ENCODE data around the gene PPP1R1B. TPM values are rescaled to one million over a fixed set of nuclear protein-coding genes. Genes with fewer than 3 reads are reported as not detected.

PPP1R1B gene
- total and polyA plus RNA-seq, 9 of the 15 experiments (the other 6 are each of a cell fraction or from before 2014, with no cell fraction given), result 0.07 to 0.18 (median 0.10) TPM; not detected in 4

DNA sequence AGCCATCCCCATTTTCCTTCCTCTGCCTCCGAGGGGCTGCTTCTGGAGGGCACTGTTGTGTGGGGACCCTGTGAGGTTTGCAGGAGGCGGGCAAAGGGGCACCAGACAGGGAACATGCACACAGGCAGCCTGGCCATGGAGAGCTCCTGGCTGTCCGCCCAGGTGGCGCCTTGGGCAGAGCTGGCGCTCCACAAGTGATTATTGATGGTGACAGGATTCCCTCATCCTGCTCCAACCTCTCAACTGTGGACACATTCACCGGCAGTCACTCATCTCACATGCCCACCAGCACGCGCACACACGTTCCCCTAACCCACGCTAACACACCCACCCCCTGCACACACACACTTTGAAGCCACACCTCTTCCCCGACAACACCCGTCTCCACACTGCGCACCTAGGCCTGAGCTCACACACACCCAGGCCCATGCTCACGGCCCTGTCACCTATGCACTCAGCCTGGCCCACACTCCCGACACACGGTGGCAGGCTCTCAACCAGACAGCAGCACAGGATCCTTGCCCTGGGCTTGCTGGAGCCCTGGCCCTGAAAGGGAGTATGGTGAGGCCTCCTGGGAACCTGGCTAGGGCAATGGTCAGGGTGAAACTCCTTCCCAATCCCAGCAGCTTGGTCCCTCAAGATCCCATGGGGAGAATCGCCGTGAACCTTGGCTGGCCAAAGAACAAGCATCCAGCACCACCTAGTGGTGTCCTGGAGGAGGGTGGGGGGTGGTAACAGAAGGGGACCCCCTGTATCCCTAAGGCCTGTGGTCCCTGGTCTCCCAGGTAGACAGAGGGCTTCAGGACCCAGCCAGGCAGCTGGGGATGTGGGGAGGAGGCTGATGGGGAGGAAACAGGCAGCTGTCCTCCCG, 45.1 kb downstream of the PPP1R1B start:
- Histone ChIP-seq H3K27ac (ENCODE audit: extremely low read depth, low read depth, low read length) (no peak overlapping the region), H3K9ac (ENCODE audit: insufficient read depth in 1 of 2, low read depth in 2 of 2, low read length in 2 of 2) (peak overlapping the region in 1 of 2 experiments; percentile 88; a peak in 2 of 4 replicates), H2AFZ (ENCODE audit: low read depth, low read length) (peak overlapping the region; percentile 43; the same call in 1 of the 2 replicates), H3K36me3 (ENCODE audit: control insufficient read depth, insufficient read depth, low read length) (peaks cover 7% of the 10 kb centered on the region; the same call in 2 of the 3 replicates), H3K79me2 (ENCODE audit: control insufficient read depth, insufficient read depth, low read length) (peaks cover 13% of the 10 kb centered on the region; the same call in 2 of the 3 replicates), H3K27me3 (ENCODE audit: control insufficient read depth in 2 of 2, insufficient read depth in 2 of 2, low read length in 2 of 2) (no peaks in the 10 kb centered on the region), H3K9me1 (ENCODE audit: control insufficient read depth, insufficient read depth, low read length) (no peaks in the 10 kb centered on the region), H3K9me3 (replicated peaks; ENCODE audit: control insufficient read depth, insufficient read depth, low read depth, low read length) (no peaks in the 10 kb centered on the region), H4K20me1 (replicated peaks; ENCODE audit: control insufficient read depth, insufficient read depth, low read length) (no peaks in the 10 kb centered on the region; the same call in 1 of the 2 replicates), H3K4me2 (ENCODE audit: insufficient read depth, low read length) (peak overlapping the region; percentile 26), H3K4me3 (no peak overlapping the region), H3K4me1 (replicated peaks in 1 of 2; ENCODE audit: control insufficient read depth in 2 of 2, insufficient read depth in 2 of 2, low read length in 2 of 2) (peaks cover 38 to 92% of the 10 kb centered on the region in 2 experiments)
- no TSS peak for BruUV-seq (replicated peaks)
- FAIRE-seq (peak; percentile 87), DNase-seq (ENCODE audit: extremely low read depth in 1 of 4, low spot score in 3 of 4) (peak; percentile 59 to 78 (median 67)), ATAC-seq (peak; percentile 39)
- WGBS (ENCODE audit: insufficient coverage, low coverage, missing lambda C conversion rate), result 67% methylated on average over 19 of the region's 19 CpGs
- ChIA-PET POLR2A (interaction anchor here (0.6 to 3.4 kb wide), 11 partner anchors 9 to 435 kb away, joined by 3 to 16 read pairs (median 4); partner anchors contain the start of gene PGAP3), CTCF (ENCODE audit: low intra/inter-chr PET ratio) (interaction anchor here (0.7 to 8.3 kb wide), 4 partner anchors 50 to 124 kb away, joined by 3 to 131 read pairs (median 4); no protein-coding TSS in a partner anchor)
- in situ Hi-C loops (cut with MboI) (loop anchor here (5.0 kb wide), 1 partner anchor 50 kb away; no protein-coding TSS in a partner anchor), intact Hi-C loops (cut with micrococcal nuclease) (loop anchor here (1.0 to 5.0 kb wide), 2 partner anchors 50 to 80 kb away; no protein-coding TSS in a partner anchor)
- TF ChIP-seq RBFOX2 (IDR thresholded peaks at IDR 0.05; ENCODE audit: low read depth, low read length), result peak; percentile 22; the same call in 1 of the 2 replicates
- TF ChIP-seq NFE2 (IDR thresholded peaks at IDR 0.05; ENCODE audit: low read depth), result no peak
- TF ChIP-seq JUNB (CRISPR knock-in tag; conservative IDR thresholded peaks at IDR 0.05), result no peak
- TF ChIP-seq HCFC1 (IDR thresholded peaks at IDR 0.05; ENCODE audit: low read depth, low read length), result no peak
- no peak for TF ChIP-seq POLR2H (tag; IDR thresholded peaks at IDR 0.05; ENCODE audit: low read depth)
- 0 out of 2 replicates have a peak, but pooled peaks have one; percentile 41 for TF ChIP-seq LARP7 (IDR thresholded peaks at IDR 0.05)
- TF ChIP-seq ETV6 (IDR thresholded peaks at IDR 0.05; ENCODE audit: borderline replicate concordance in 1 of 2, low read depth in 2 of 2, low read length in 1 of 2), result no peak
- TF ChIP-seq ETV6 (CRISPR knock-in tag; IDR thresholded peaks at IDR 0.05; ENCODE audit: borderline replicate concordance), result no peak
- TF ChIP-seq ZNF589 (CRISPR knock-in tag; IDR thresholded peaks at IDR 0.05; ENCODE audit: low read depth), result no peak
- no peak for TF ChIP-seq SP2 (IDR thresholded peaks at IDR 0.05; ENCODE audit: extremely low read depth, low read depth, low read length, poor library complexity, severe bottlenecking)
- TF ChIP-seq, protein P1, sequence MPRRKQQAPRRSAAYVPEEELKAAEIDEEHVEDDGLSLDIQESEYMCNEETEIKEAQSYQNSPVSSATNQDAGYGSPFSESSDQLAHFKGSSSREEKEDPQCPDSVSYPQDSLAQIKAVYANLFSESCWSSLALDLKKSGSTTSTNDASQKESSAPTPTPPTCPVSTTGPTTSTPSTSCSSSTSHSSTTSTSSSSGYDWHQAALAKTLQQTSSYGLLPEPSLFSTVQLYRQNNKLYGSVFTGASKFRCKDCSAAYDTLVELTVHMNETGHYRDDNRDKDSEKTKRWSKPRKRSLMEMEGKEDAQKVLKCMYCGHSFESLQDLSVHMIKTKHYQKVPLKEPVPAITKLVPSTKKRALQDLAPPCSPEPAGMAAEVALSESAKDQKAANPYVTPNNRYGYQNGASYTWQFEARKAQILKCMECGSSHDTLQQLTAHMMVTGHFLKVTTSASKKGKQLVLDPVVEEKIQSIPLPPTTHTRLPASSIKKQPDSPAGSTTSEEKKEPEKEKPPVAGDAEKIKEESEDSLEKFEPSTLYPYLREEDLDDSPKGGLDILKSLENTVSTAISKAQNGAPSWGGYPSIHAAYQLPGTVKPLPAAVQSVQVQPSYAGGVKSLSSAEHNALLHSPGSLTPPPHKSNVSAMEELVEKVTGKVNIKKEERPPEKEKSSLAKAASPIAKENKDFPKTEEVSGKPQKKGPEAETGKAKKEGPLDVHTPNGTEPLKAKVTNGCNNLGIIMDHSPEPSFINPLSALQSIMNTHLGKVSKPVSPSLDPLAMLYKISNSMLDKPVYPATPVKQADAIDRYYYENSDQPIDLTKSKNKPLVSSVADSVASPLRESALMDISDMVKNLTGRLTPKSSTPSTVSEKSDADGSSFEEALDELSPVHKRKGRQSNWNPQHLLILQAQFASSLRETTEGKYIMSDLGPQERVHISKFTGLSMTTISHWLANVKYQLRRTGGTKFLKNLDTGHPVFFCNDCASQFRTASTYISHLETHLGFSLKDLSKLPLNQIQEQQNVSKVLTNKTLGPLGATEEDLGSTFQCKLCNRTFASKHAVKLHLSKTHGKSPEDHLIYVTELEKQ (CRISPR knock-in tag; IDR thresholded peaks at IDR 0.05), result no peak
- TF ChIP-seq FOXA3 (CRISPR knock-in tag; conservative IDR thresholded peaks at IDR 0.05 in 1 of 2, IDR thresholded peaks at IDR 0.05 in 1 of 2), result no peak
- TF ChIP-seq CAMTA2 (CRISPR knock-in tag; conservative IDR thresholded peaks at IDR 0.05), result no peak
- no peak for TF ChIP-seq RBM17 (IDR thresholded peaks at IDR 0.05; ENCODE audit: borderline replicate concordance, low read depth, low read length)
- no peak for TF ChIP-seq MXI1 (IDR thresholded peaks at IDR 0.05; ENCODE audit: low read depth, low read length)
- peak in 1 of 2 experiments; percentile 77; a peak in 2 of 4 replicates for TF ChIP-seq MAZ (CRISPR knock-in tag; conservative IDR thresholded peaks at IDR 0.05 in 1 of 2, IDR thresholded peaks at IDR 0.05 in 1 of 2)
- no peak for TF ChIP-seq XRCC3 (IDR thresholded peaks at IDR 0.05)
